ENCODE results near the gene CHCHD3. TPM values are rescaled to one million over a fixed set of nuclear protein-coding genes. Genes with fewer than 3 reads are reported as not detected.

The CHCHD3 gene
- total RNA-seq, 1 experiment from 2014 or later = 96.2 TPM

DNA sequence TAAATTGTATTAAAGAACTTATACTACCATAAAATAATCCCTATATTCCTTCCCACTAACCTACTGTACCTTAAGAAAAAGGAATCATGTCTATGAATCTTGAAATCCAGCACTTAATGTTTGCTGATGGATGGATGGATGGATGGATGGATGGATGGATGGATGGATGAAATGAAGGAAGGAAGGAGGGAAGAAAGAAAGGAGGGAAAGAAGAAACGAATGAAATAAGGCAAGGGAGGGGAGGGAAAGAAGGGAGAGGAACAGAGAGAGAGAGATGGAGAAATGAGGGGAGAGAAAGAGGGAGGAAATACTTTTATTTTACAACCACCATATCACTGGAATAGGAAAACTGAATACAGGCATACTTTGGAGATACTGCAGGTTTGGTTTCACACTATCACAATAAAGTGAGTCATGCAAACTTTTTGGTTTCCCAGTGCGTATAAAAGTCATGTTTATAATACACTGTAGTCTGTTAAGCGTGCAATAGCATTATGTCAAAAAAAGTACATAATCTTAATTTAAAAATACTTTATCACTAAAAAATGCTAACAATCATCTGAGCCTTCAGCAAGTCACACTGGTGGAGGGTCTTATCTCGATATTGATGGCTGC is 219.8 kb downstream of the CHCHD3 start:
- DNase-seq (ENCODE audit: low read depth) = no peak

DNA sequence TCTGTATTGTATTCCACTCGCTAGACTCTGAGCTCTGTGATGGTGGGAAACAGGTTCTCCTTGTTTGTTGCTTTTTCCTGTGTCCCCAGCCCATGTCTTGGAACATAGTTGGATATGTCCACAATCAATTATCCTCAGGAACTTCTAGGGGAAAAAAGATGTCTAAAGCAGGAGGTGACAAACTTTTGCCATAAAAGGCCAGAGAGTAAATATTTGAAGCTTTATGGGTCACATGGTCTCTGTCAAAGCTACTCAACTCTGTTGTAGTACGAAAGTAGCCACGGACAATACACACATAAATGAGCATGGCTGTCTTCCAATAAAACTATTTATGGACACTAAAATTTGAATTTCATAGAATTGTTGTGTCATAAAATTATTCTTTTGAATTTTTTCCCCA is 220.5 kb downstream of the CHCHD3 start:
- DNase-seq (ENCODE audit: low read depth) = no peak

DNA sequence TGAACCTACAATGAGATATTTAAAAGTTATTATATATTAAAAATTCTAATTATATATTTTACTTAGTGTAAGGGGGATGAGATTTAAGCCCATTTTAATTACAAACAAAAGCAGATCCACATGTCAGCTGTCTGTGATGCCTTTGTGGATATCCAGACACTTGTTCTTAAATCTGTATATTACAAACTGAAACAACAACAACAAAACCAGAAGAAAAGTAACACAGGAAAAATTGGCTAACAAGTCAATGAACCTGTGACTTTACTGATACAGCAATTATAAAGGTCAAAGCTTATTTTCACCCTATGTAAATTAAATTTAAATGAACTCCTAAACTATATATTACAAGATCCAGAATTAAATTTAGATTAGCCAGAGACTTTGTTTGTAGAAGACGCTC is 222.7 kb downstream of the CHCHD3 start:
- DNase-seq (ENCODE audit: low read depth) = no peak

GRCh38 chr7:132858760-132859159 is 223.1 kb downstream of the CHCHD3 start:
- no peak for DNase-seq (ENCODE audit: low read depth)

GRCh38 chr7:132858251-132858650 is 223.6 kb downstream of the CHCHD3 start:
- DNase-seq (ENCODE audit: low read depth) = no peak

GRCh38 chr7:132857703-132858102 is 224.2 kb downstream of the CHCHD3 start:
- no peak for DNase-seq (ENCODE audit: low read depth)

DNA sequence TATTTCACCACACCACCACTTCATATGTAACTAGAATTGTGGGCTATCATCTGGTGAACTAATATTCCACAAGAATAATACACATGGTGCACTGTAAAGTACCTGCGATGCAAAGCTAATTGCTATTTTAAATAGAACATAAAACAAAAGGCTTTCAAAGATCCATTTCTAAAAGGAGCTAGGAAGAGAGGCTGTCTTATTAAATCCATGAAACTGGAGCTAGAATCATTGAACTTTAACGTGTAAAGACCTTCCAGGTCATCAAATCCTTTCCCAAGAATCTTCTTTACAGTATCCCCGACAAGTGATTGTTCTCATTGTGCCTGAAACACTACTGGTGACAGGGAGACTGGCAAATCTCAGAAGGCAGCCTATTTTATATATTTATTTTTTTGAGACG is 224.9 kb downstream of the CHCHD3 start:
- DNase-seq (ENCODE audit: low read depth) = no peak

DNA sequence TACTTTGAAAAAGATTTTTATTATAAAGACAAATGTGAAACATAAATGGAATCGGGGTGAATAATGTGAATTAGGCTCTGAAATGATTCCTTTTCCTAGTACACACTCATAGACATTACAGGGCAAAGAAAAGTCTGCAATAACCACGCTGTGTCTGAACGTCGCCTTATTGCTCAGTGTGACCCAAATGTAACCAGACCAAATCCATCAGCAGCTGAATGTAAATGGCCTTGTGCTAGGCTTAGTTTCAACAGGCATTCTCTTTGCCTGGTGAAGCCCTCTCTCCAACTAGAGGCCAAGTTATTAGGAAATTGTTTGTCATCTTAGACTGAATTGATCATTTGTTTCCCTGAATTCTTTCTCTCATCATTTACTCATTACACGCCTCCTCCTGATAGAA is 225.5 kb downstream of the CHCHD3 start:
- no peak for DNase-seq (ENCODE audit: low read depth)

DNA sequence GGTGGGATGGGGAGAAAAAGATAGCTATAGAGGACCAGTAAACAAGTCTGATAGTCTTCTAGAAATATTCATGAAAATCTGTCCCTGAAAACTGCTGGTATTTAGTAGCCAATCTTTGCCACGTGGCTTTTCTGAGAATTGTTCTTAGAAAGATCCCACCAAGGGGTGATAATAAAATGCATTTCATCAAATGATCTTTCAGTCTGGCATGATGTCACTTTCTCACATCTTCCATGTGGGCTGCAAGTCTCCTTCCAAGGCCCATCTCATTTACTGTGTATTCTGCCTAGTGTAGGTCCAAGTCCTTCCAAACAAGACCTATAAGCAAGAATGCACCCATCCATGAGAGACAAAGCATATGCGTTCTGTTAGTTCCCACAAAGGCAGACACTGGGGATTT is 226.0 kb downstream of the CHCHD3 start:
- DNase-seq (ENCODE audit: low read depth) = no peak

DNA sequence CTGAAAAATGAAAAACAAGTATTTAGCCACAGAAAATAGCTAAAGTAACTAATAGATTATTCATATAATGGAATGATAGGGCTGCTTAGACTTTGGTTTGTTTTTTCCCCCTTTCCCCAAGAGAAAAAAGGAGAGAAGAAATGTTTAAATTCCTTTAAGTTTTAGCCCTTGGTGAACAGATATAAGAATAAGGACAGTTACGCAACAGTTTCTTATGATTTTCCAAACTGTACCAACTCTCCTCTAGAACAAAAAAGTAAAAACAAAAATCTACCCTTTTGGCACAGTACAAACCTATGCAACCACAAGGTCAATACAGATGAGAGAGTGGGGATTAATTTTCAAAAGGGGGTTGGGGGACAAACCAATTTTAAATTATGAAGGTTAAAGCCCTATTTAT is 227.7 kb downstream of the CHCHD3 start:
- DNase-seq (ENCODE audit: low read depth) = no peak

DNA sequence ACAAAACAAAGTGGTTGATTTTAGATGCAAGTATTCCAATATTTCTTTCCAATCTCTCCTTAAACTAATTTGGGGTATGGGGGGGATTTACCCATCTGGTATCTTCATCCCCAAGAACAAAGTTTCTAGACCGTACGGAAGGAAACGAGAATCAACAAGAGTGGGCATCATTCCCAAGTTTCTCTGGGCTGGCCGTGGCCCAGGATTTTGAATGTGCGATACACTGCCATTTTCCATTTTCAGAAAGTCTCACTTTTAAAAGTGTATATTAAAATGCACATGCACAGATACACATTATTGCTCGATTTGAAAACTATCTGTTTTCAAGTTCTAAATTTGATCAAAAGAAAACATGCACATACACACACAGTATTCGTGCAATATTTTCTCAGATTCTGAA is 234.5 kb downstream of the CHCHD3 start:
- no peak for DNase-seq (ENCODE audit: low read depth)

GRCh38 chr7:132846086-132846485 is 235.8 kb downstream of the CHCHD3 start:
- DNase-seq (ENCODE audit: low read depth) = no peak

GRCh38 chr7:132842478-132842877 is 239.4 kb downstream of the CHCHD3 start:
- DNase-seq (ENCODE audit: low read depth) = no peak

GRCh38 chr7:132840199-132840598 is 241.7 kb downstream of the CHCHD3 start:
- no peak for DNase-seq (ENCODE audit: low read depth)

DNA sequence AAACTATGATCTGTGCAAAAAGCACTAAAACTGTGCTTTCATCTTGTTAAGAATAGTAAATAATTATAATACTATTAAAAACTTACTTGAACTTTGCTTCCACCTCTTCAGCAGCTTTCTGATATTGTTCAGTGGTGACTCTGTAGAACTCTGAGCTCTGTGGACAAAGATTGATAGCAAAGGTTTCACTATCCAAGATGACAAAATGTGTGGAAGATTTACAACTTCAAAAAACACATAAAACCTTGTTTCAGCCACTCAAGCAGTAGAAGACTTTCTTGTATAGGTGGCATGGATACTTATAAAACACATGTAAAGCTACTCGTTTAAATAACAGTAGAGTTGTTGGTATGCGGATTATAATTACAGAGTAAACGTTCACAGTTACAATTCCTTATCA is 243.6 kb downstream of the CHCHD3 start:
- DNase-seq (ENCODE audit: low read depth) = no peak

- DNase-seq (ENCODE audit: low read depth) = no peak
These were observed 244.4 kb downstream of the CHCHD3 start for GRCh38 chr7:132837529-132837928.

GRCh38 chr7:132836746-132837145 is 245.1 kb downstream of the CHCHD3 start:
- peak; percentile 76 for DNase-seq (ENCODE audit: low read depth)

- no peak for DNase-seq (ENCODE audit: low read depth)
These were observed 250.9 kb downstream of the CHCHD3 start for GRCh38 chr7:132830941-132831340.

GRCh38 chr7:132828502-132828901 is 253.4 kb downstream of the CHCHD3 start:
- peak; percentile 28 for DNase-seq (ENCODE audit: low read depth)

GRCh38 chr7:132825932-132826835 is 255.7 kb downstream of the CHCHD3 start:
- DNase-seq (ENCODE audit: low read depth) = no peak

- no peak for DNase-seq (ENCODE audit: low read depth)
These were observed 256.7 kb downstream of the CHCHD3 start for GRCh38 chr7:132825222-132825621.

- DNase-seq (ENCODE audit: low read depth) = no peak
These were observed 262.2 kb downstream of the CHCHD3 start for GRCh38 chr7:132819648-132820047.

GRCh38 chr7:132817949-132818348 is 263.9 kb downstream of the CHCHD3 start:
- no peak for DNase-seq (ENCODE audit: low read depth)
